Ovary (tissue), 9 donors: ENCODE results near the gene CCIN. TPM values are rescaled to one million over a fixed set of nuclear protein-coding genes. Genes with fewer than 3 reads are reported as not detected.
A peak's percentile ranks its signal among the peaks of the same experiment; 100 is the strongest.

Experiments used
- DNase-seq, 5 donors: peaks; one replicate each; pipeline ENCODE4 v3.0.0-alpha.2; 2019 to 2020
- H3K27ac ChIP-seq, 2 donors: fragments of 200-600 bp; one replicate each; pipeline versions ENCODE4 v1.5.1 to v1.8.0; 2019 to 2022
- H3K27me3 ChIP-seq: fragments of 200-600 bp; one replicate; pipeline ENCODE4 v1.8.0; 2022
- H3K36me3 ChIP-seq: fragments of 200-600 bp; sonication (generic); one replicate; pipeline ENCODE4 v1.5.1; 2019
- H3K4me1 ChIP-seq: one replicate; pipeline ENCODE4 v1.8.1; 2013; ENCODE audit warnings: mild to moderate bottlenecking, moderate library complexity; ENCODE audit not compliant: insufficient read depth
- H3K4me3 ChIP-seq: fragments of 200-600 bp; sonication (generic); one replicate; pipeline ENCODE4 v1.5.1; 2017
- H3K9me3 ChIP-seq, 2 donors: fragments of 200-600 bp in 1 of 2; sonication (generic) in 1 of 2; one replicate each; pipeline versions ENCODE4 v1.5.1 to v1.8.1; 2013 to 2019; ENCODE audit warnings: mild to moderate bottlenecking in 1 of 2, moderate library complexity in 1 of 2
- EP300 ChIP-seq: sonication (generic); formaldehyde crosslinking; IDR thresholded peaks from one replicate; pipeline ENCODE4 v1.6.1; 2017; ENCODE audit warnings: antibody characterized with exemption
- POLR2A ChIP-seq: fragments of 450-650 bp; IDR thresholded peaks from one replicate; pipeline ENCODE4 v1.6.1; 2017; ENCODE audit warnings: antibody characterized with exemption, mild to moderate bottlenecking, moderate library complexity
- WGBS, 3 donors: extraction: QIAGEN DNeasy Blood & Tissue Kit in 1 of 3; methylation state at CpG; one replicate each; pipeline versions ENCODE4 v1.1.5 to v1.1.7; 2013 to 2017; 5-methylcytosine and 5-hydroxymethylcytosine counted together
- intact Hi-C, 4 donors: fragments of 100-400 bp; cut with DNase I; formaldehyde crosslinking; loops; one replicate each; pipeline versions ENCODE4 v1.11.0 to v1.15.1; 2022 to 2023
- polyA plus RNA-seq, 2 donors: library from polyadenylated mRNA; stranded (reverse); fragments of 200-250 nt in 1 of 2; fragments of 350-450 nt in 1 of 2; fragmentation: Illumina TruSeq in 1 of 2; extraction: RNeasy Lipid Tissue Mini Kit (QIAGEN cat#74804) in 1 of 2; gene quantifications; one replicate each; pipeline ENCODE4 v1.2.3, GENCODE V29; 2013 to 2014
- total RNA-seq, 7 donors: library from RNA; depleted of rRNA in 2 of 7; stranded (reverse); fragments of >200 nt in 2 of 7; fragmentation: NEBNext Ultra II Directional in 3 of 7; extraction: Animal tissue kit (Norgen Biotek cat#: 25700) in 3 of 7; gene quantifications; one replicate each; pipeline versions ENCODE4 v1.1.0 to v1.2.4, GENCODE V29; 2016 to 2023
- TF ChIP-seq, protein P1 (sequence below), 3 donors: fragments of 450-650 bp in 2 of 3; fragments of 200-600 bp in 1 of 3; IDR thresholded peaks; one replicate each; pipeline versions ENCODE4 v1.5.1 to v1.8.0; 2016 to 2022; ENCODE audit warnings: antibody characterized with exemption in 3 of 3, mild to moderate bottlenecking in 1 of 3
- donor health status: DM: no; HTN: no; CAD: no; lungs with moderate emphysema.
- donor health status: DM: no; HTN: no; CAD: no.
- donor health status: Bipolar disorder and iron deficiency.
- donor health status: DM: yes; HTN: yes; CAD: no.
- donor health status: DM: no; HTN: no; CAD: no.
- donor health status: DM: yes; HTN: yes; CAD: no.

CCIN gene
- total and polyA plus RNA-seq, 9 donors = 0.15 to 0.33 (median 0.28) TPM; not detected in 5

GRCh38 chr9:36136272-36136893, 32.8 kb upstream of the CCIN start, which contains the start of gene GLIPR2:
GLIPR2 (plus strand) TSS chr9:36136733; CDS start chr9:36136779, 46 bp downstream.
- no peaks in the 10 kb centered on the region for H3K9me3 ChIP-seq
- peak within 1 kb of the TSS; percentile 60 for H3K4me3 ChIP-seq
- intact Hi-C loops = no loop called here
- WGBS, 3 donors = 0 to 2% (median 1%) methylated on average over 54 to 83 of the region's 83 CpGs
- peak; percentile 63 to 80 (median 70) for DNase-seq
- H3K36me3 ChIP-seq = no peaks in the 10 kb centered on the region
- peak within 1 kb of the TSS in 1 of 2 donors; percentile 34 for H3K27ac ChIP-seq
- H3K4me1 ChIP-seq = peaks cover 8% of the 10 kb centered on the region
- H3K27me3 ChIP-seq = no peaks in the 10 kb centered on the region
- TF ChIP-seq EP300 = no peak
- TF ChIP-seq POLR2A = peak; percentile 42
- TF ChIP-seq, protein P1, sequence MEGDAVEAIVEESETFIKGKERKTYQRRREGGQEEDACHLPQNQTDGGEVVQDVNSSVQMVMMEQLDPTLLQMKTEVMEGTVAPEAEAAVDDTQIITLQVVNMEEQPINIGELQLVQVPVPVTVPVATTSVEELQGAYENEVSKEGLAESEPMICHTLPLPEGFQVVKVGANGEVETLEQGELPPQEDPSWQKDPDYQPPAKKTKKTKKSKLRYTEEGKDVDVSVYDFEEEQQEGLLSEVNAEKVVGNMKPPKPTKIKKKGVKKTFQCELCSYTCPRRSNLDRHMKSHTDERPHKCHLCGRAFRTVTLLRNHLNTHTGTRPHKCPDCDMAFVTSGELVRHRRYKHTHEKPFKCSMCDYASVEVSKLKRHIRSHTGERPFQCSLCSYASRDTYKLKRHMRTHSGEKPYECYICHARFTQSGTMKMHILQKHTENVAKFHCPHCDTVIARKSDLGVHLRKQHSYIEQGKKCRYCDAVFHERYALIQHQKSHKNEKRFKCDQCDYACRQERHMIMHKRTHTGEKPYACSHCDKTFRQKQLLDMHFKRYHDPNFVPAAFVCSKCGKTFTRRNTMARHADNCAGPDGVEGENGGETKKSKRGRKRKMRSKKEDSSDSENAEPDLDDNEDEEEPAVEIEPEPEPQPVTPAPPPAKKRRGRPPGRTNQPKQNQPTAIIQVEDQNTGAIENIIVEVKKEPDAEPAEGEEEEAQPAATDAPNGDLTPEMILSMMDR (IDR thresholded peaks at IDR 0.05) = peak in 1 of 3 donors; percentile 18

DNA sequence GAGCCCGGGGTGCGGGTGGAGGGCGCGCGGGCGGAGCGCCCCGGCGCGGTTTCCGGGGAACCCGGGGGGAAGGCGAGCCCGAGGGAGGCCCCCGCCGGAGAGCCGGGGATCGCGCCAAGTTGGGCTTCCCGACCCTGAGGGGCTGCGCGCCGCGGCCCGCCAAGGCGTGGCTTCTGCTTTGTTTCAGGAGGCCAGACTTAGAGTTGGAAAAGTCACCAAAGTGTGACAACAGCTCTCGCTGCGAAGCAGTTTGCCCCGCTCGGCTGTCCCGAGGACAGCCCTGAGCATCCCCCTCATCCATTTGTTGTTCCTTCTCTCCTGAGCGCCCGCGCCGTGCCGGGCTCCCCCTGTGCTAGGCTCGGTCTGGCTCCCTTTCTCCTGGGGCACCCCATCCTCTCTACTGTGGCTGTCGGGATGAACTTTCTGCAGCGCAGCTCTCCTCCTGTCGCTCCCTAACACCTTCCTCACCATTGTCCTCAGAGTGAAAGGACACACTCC, 32.2 kb upstream of the CCIN start:
- intact Hi-C loops = no loop called here
- 0 to 2% (median 2%) methylated on average over 19 to 40 of the region's 40 CpGs for WGBS, 3 donors
- peaks cover 8% of the 10 kb centered on the region for H3K4me1 ChIP-seq
- TF ChIP-seq POLR2A (no peak), EP300 (no peak)
- TF ChIP-seq, protein P1 (IDR thresholded peaks at IDR 0.05) = no peak
- DNase-seq = no peak
- H3K9me3 ChIP-seq = no peaks in the 10 kb centered on the region
- H3K36me3 ChIP-seq = no peaks in the 10 kb centered on the region
- peak overlapping the region; percentile 60 for H3K4me3 ChIP-seq
- H3K27ac ChIP-seq = peak overlapping the region in 1 of 2 donors; percentile 34
- H3K27me3 ChIP-seq = no peaks in the 10 kb centered on the region

- intact Hi-C loops = no loop called here
- peaks cover 11% of the 10 kb centered on the region for H3K4me1 ChIP-seq
- H3K9me3 ChIP-seq = no peaks in the 10 kb centered on the region
- no peak for TF ChIP-seq EP300
- peak overlapping the region; percentile 60 for H3K4me3 ChIP-seq
- no peak overlapping the region for H3K27ac ChIP-seq
- peak in 2 of 5 donors; percentile 44 to 59 for DNase-seq
- WGBS, 3 donors = 7 to 24% (median 18%) methylated on average over 9 to 12 of the region's 12 CpGs
- H3K36me3 ChIP-seq = no peaks in the 10 kb centered on the region
- no peaks in the 10 kb centered on the region for H3K27me3 ChIP-seq
Measured at GRCh38 chr9:36137392-36138004, 31.7 kb upstream of the CCIN start.

- no peaks in the 10 kb centered on the region for H3K36me3 ChIP-seq
- no peak overlapping the region for H3K27ac ChIP-seq
- intact Hi-C loops = no loop called here
- 93 to 96% (median 93%) methylated on average over 10 of the region's 10 CpGs for WGBS, 3 donors
- H3K4me3 ChIP-seq = no peak overlapping the region
- no peaks in the 10 kb centered on the region for H3K9me3 ChIP-seq
- no peaks in the 10 kb centered on the region for H3K27me3 ChIP-seq
- TF ChIP-seq, protein P1 (IDR thresholded peaks at IDR 0.05) = no peak
- TF ChIP-seq POLR2A (no peak), EP300 (no peak)
- H3K4me1 ChIP-seq = peaks cover 16% of the 10 kb centered on the region
- no peak for DNase-seq
Measured at GRCh38 chr9:36138496-36138895, 30.7 kb upstream of the CCIN start.

GRCh38 chr9:36138901-36139300, 30.3 kb upstream of the CCIN start:
- Histone ChIP-seq H3K27me3 (no peaks in the 10 kb centered on the region), H3K36me3 (no peaks in the 10 kb centered on the region), H3K9me3 (no peaks in the 10 kb centered on the region), H3K27ac (no peak overlapping the region), H3K4me1 (peaks cover 16% of the 10 kb centered on the region), H3K4me3 (no peak overlapping the region)
- TF ChIP-seq, protein P1 (IDR thresholded peaks at IDR 0.05) = no peak
- intact Hi-C loops = no loop called here
- WGBS, 3 donors = 91 to 96% (median 93%) methylated on average over 5 of the region's 5 CpGs
- peak in 1 of 5 donors; percentile 10 for DNase-seq
